Measurements from ENCODE around the gene TCL1A.

DNA sequence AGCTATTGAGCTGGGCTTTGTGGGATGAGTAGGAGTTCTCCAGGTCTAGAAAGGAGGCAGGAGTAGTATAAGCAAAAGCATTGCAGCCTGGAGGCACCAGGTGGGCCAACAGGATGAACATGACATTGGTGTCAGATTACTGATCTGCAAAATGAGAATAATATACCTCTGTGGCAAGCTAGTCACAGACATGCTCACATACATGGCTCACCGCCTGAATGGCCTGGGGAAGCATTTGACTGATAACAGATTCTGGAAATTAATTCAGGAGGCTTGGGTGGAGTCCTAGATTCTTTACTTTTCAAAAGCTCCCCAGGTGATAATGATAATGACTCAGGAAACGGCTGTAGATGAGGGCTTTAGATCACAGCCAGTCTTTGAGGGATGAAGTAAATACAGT lies 27.0 kb downstream of the TCL1A start:
- TF ChIP-seq CTCF (IDR thresholded peaks at IDR 0.05; ENCODE audit: insufficient read depth, low read depth, low read length), result no peak
- no peak for TF ChIP-seq EZH2 (IDR thresholded peaks at IDR 0.05; ENCODE audit: insufficient read depth, low read length)

All from astrocyte (in vitro differentiated cells and primary cell).